Endothelial cell of umbilical vein (primary cell): ENCODE data around the gene ANKDD1B. TPM values are rescaled to one million over a fixed set of nuclear protein-coding genes. Genes with fewer than 3 reads are reported as not detected.

Experiments
- BruUV-seq: library from RNA; stranded (reverse); fragments of 400-500 nt; replicated peaks from 2 replicates; lab custom pipeline; 2021; lab: Mats Ljungman, UMichigan
- CTCF ChIA-PET: fragments of 300-600, 350-600 bp; sonication (Branson Sonifier 250); formaldehyde crosslinking; loops from one replicate; lab custom pipeline; 2021; ENCODE audit warnings: antibody characterized with exemption, inconsistent platforms; lab: Charles Lee
- POLR2A ChIA-PET: fragments of 300-600, 350-600 bp; sonication (Branson Sonifier 250); formaldehyde crosslinking; loops from one replicate; lab custom pipeline; 2021; ENCODE audit warnings: antibody characterized with exemption, inconsistent platforms; lab: Charles Lee
- DNase-seq: peaks from one replicate; pipeline ENCODE4 v3.0.0-alpha.2; 2011; ENCODE audit warnings: low read depth, low spot score
- FAIRE-seq: peaks from 2 replicates; lab custom pipeline; 2011; peaks lifted over from hg19 to GRCh38; lab: Jason Lieb, UNC
- H2AFZ ChIP-seq: 2 replicates; pipeline ENCODE4 v1.6.0; 2012; ENCODE audit warnings: low read depth, low read length, control low read depth, inconsistent platforms
- H3K27ac ChIP-seq: 2 replicates; pipeline ENCODE4 v1.5.1; 2011; ENCODE audit warnings: low read depth, mild to moderate bottlenecking, control low read depth, low read length, moderate library complexity; ENCODE audit not compliant: insufficient read depth
- H3K27me3 ChIP-seq, 2 experiments: 2 replicates each; pipeline versions ENCODE4 v1.6.0 to v1.6.1; 2011; ENCODE audit warnings: low read length in 2 of 2, mixed read lengths in 1 of 2; ENCODE audit not compliant: control insufficient read depth in 2 of 2, insufficient read depth in 2 of 2
- H3K36me3 ChIP-seq, 2 experiments: 2 replicates in 1 of 2; 3 replicates in 1 of 2; pipeline ENCODE4 v1.5.1; 2011; ENCODE audit warnings: low read length in 2 of 2, mild to moderate bottlenecking in 1 of 2, moderate library complexity in 1 of 2; ENCODE audit not compliant: control insufficient read depth in 2 of 2, insufficient read depth in 2 of 2; ENCODE audit errors: extremely low read depth in 1 of 2
- H3K4me1 ChIP-seq: 3 replicates; pipeline ENCODE4 v1.5.1; 2011; ENCODE audit warnings: mild to moderate bottlenecking, low read length; ENCODE audit not compliant: control insufficient read depth, insufficient read depth; ENCODE audit errors: extremely low read depth
- H3K4me2 ChIP-seq: 2 replicates; pipeline ENCODE4 v1.6.1; 2011; ENCODE audit warnings: low read length, control low read depth, mixed read lengths; ENCODE audit not compliant: insufficient read depth
- H3K4me3 ChIP-seq, 3 experiments: fragments of 200-600 bp in 1 of 3; sonication (generic), shearing (Covaris generic) in 1 of 3; replicated peaks in 1 of 3; 2 replicates each; pipeline ENCODE4 v1.5.1; 2011 to 2016; ENCODE audit warnings: control low read depth in 3 of 3, low read length in 3 of 3, mild to moderate bottlenecking in 2 of 3, inconsistent platforms in 1 of 3, low read depth in 1 of 3, moderate library complexity in 1 of 3; ENCODE audit not compliant: insufficient read depth in 1 of 3
- H3K79me2 ChIP-seq: 2 replicates; pipeline ENCODE4 v1.6.0; 2012; ENCODE audit warnings: low read length, inconsistent platforms; ENCODE audit not compliant: control insufficient read depth, insufficient read depth
- H3K9ac ChIP-seq: replicated peaks from 2 replicates; pipeline ENCODE3; 2011; ENCODE audit warnings: low read length, control low read depth; ENCODE audit not compliant: insufficient read depth; ENCODE audit errors: extremely low read depth
- H3K9me1 ChIP-seq: replicated peaks from 3 replicates; pipeline ENCODE4 v1.6.0; 2011; ENCODE audit warnings: mild to moderate bottlenecking, low read length; ENCODE audit not compliant: control insufficient read depth, insufficient read depth; ENCODE audit errors: extremely low read depth
- H3K9me3 ChIP-seq: replicated peaks from 2 replicates; pipeline ENCODE4 v1.5.1; 2012; ENCODE audit warnings: low read length, inconsistent platforms; ENCODE audit not compliant: control insufficient read depth, insufficient read depth
- H4K20me1 ChIP-seq: replicated peaks from 2 replicates; pipeline ENCODE3; 2011; ENCODE audit warnings: mild to moderate bottlenecking, low read length; ENCODE audit not compliant: control insufficient read depth, insufficient read depth; ENCODE audit errors: extremely low read depth
- CTCF ChIP-seq, 2 donors: IDR thresholded peaks; 1 replicate in 1 of 2; 2 replicates in 1 of 2; pipeline ENCODE4 v1.5.1; 2011; ENCODE audit warnings: low read length in 2 of 2, mild to moderate bottlenecking in 2 of 2, moderate library complexity in 2 of 2, control low read depth in 1 of 2, inconsistent platforms in 1 of 2, low read depth in 1 of 2; ENCODE audit not compliant: insufficient read depth in 1 of 2; ENCODE audit errors: extremely low read depth in 1 of 2
- EZH2 ChIP-seq: IDR thresholded peaks from 2 replicates; pipeline ENCODE4 v1.6.1; 2012; ENCODE audit warnings: borderline replicate concordance, low read depth, mild to moderate bottlenecking, moderate library complexity, low read length, inconsistent platforms; ENCODE audit not compliant: severe bottlenecking
- FOS ChIP-seq: IDR thresholded peaks from 2 replicates; pipeline ENCODE4 v1.6.1; 2011; ENCODE audit warnings: mild to moderate bottlenecking, low read length, moderate library complexity, borderline replicate concordance; ENCODE audit not compliant: insufficient read depth
- GATA2 ChIP-seq: IDR thresholded peaks from 2 replicates; pipeline ENCODE4 v1.7.0; 2011; ENCODE audit warnings: low read depth, mild to moderate bottlenecking, moderate library complexity, mixed read lengths, low read length; ENCODE audit not compliant: insufficient read length, insufficient read depth
- JUN ChIP-seq: IDR thresholded peaks from 2 replicates; pipeline ENCODE4 v1.6.1; 2011; ENCODE audit warnings: borderline replicate concordance, low read depth; ENCODE audit not compliant: insufficient read length, insufficient read depth
- MAX ChIP-seq: IDR thresholded peaks from 2 replicates; pipeline ENCODE4 v1.6.1; 2011; ENCODE audit not compliant: insufficient read depth, insufficient read length
- MYC ChIP-seq: IDR thresholded peaks from one replicate; pipeline ENCODE4 v1.6.1; 2011; ENCODE audit warnings: mild to moderate bottlenecking, low read depth, low read length
- POLR2AphosphoS5 ChIP-seq: IDR thresholded peaks from 2 replicates; pipeline ENCODE4 v1.6.1; 2012; ENCODE audit warnings: low read depth, mild to moderate bottlenecking, control low read depth, low read length, moderate library complexity; ENCODE audit not compliant: insufficient read depth
- dilution Hi-C: fragments of 300-500 bp; cut with MboI; formaldehyde crosslinking; loops from one replicate; pipeline ENCODE4 v1.15.0; 2019; ENCODE audit warnings: low sequenced_read_pairs; ENCODE audit not compliant: extremely low pct_ligation_motif_present
- intact Hi-C: fragments of 100-400 bp; cut with micrococcal nuclease; formaldehyde crosslinking; loops from one replicate; pipeline ENCODE4 v1.10.0; 2022
- polyA plus RNA-seq, 4 experiments: library from polyadenylated mRNA; depleted of rRNA in 3 of 4; stranded (reverse) in 3 of 4; unstranded in 1 of 4; fragments of >200 nt; gene quantifications; 2 replicates each; pipeline versions ENCODE4 v1.2.1 to v1.2.3, GENCODE V29; 2011 to 2012; ENCODE audit warnings: missing spikeins in 1 of 4
- total RNA-seq: library from RNA; stranded (reverse); gene quantifications from 2 replicates; pipeline ENCODE4 v1.2.3, GENCODE V29; 2021

ANKDD1B gene
- total and polyA plus RNA-seq, 2 donors (not counting 3 experiments of a cell fraction or from before 2014, with no cell fraction given), result 0.15 to 0.71 TPM

GRCh38 chr5:75681125-75681830, 70.0 kb downstream of the ANKDD1B start:
- Histone ChIP-seq H3K27ac (peak overlapping the region; percentile 52), H3K9me1 (no peaks in the 10 kb centered on the region), H3K9me3 (no peaks in the 10 kb centered on the region), H3K4me1 (peaks cover 28% of the 10 kb centered on the region), H4K20me1 (no peaks in the 10 kb centered on the region), H3K4me2 (no peak overlapping the region), H2AFZ (no peak overlapping the region), H3K4me3 (no peak overlapping the region), H3K36me3 (peaks cover 0 to 4% of the 10 kb centered on the region in 2 experiments), H3K9ac (no peak overlapping the region), H3K79me2 (no peaks in the 10 kb centered on the region), H3K27me3 (no peaks in the 10 kb centered on the region)
- intact Hi-C loops, result loop anchor here (1.0 to 10.0 kb wide), 6 partner anchors 99 to 444 kb away; partner anchors contain the start of genes ANKRD31, CERT1, HMGCR and POLK
- ChIA-PET CTCF (interaction anchor here (0.6 to 2.9 kb wide), 85 partner anchors 7 to 631 kb away, joined by 3 to 50 read pairs (median 5); partner anchors contain the start of genes ANKDD1B, ANKRD31, CERT1 and HMGCR), POLR2A (interaction anchor here (1.0 kb wide), 1 partner anchor 344 kb away, joined by 3 read pairs; no protein-coding TSS in a partner anchor)
- dilution Hi-C loops, result no loop called here
- TF ChIP-seq CTCF (IDR thresholded peaks at IDR 0.05; ENCODE audit: extremely low read depth in 1 of 2, insufficient read depth in 1 of 2, low read depth in 1 of 2, low read length in 2 of 2) (peak; percentile 8 to 41), MAX (no peak)
- FAIRE-seq (peak; percentile 70), DNase-seq (peak; percentile 50)
- BruUV-seq, result no TSS peak

DNA sequence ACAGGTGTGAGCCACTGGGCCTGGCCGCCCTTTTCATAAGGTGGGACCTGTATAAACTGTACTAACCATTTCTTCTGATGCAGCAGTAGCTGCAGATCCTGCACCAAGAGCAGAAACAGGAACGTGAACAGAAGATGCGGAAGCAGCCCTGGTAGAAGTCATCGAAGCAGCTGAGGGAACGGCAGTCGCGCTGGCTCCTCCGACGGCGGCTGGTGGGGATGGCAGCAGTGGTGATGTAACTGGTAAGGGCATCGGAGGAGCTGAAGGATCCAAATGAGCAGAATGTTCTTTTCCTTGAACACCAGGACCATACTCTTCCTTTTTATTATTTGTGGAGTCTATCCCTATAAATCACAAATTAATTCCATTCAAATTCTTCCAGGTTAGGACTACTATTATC, 73.9 kb downstream of the ANKDD1B start:
- no peak for TF ChIP-seq POLR2AphosphoS5
- no peak for TF ChIP-seq MYC
- TF ChIP-seq CTCF (IDR thresholded peaks at IDR 0.05; ENCODE audit: extremely low read depth in 1 of 2, insufficient read depth in 1 of 2, low read depth in 1 of 2, low read length in 2 of 2), result no peak
- TF ChIP-seq EZH2, result no peak
- no peak for TF ChIP-seq MAX
- TF ChIP-seq GATA2, result no peak
- no peak for TF ChIP-seq FOS
- TF ChIP-seq JUN, result no peak
- no peak overlapping the region for H3K27ac ChIP-seq
- H2AFZ ChIP-seq, result no peak overlapping the region
- CTCF ChIA-PET, result no interaction called here
- FAIRE-seq (no peak), DNase-seq (no peak)
- H3K9me1 ChIP-seq, result no peaks in the 10 kb centered on the region
- H4K20me1 ChIP-seq, result no peaks in the 10 kb centered on the region
- dilution Hi-C loops (no loop called here), intact Hi-C loops (loop anchor here (10.0 kb wide), 1 partner anchor 250 kb away; no protein-coding TSS in a partner anchor)
- H3K27me3 ChIP-seq, result no peaks in the 10 kb centered on the region
- peaks cover 4% of the 10 kb centered on the region for H3K4me1 ChIP-seq
- no peaks in the 10 kb centered on the region for H3K79me2 ChIP-seq
- no peak overlapping the region for H3K4me3 ChIP-seq
- peaks cover 4 to 5% of the 10 kb centered on the region in 2 experiments for H3K36me3 ChIP-seq
- H3K4me2 ChIP-seq, result no peak overlapping the region
- POLR2A ChIA-PET, result no interaction called here
- no TSS peak for BruUV-seq
- H3K9ac ChIP-seq, result no peak overlapping the region
- no peaks in the 10 kb centered on the region for H3K9me3 ChIP-seq
